ENCODE measurements around the gene TAF8.

The TAF8 gene

GRCh38 chr6:42095094-42095493, 44.8 kb downstream of the TAF8 start:
- no peak for DNase-seq (ENCODE audit: low read depth in 2 of 2, low spot score in 1 of 2)

- DNase-seq (ENCODE audit: low read depth in 2 of 2, low spot score in 1 of 2), result no peak
Observed at GRCh38 chr6:42095776-42096541, 45.6 kb downstream of the TAF8 start.

GRCh38 chr6:42099340-42100028, 49.2 kb downstream of the TAF8 start:
- DNase-seq (ENCODE audit: low read depth in 2 of 2, low spot score in 1 of 2), result no peak

- no peak for DNase-seq (ENCODE audit: low read depth in 2 of 2, low spot score in 1 of 2)
Observed at GRCh38 chr6:42100029-42100901, 49.9 kb downstream of the TAF8 start.

- no peak for DNase-seq (ENCODE audit: low read depth in 2 of 2, low spot score in 1 of 2)
Observed at GRCh38 chr6:42101186-42101657, 50.9 kb downstream of the TAF8 start.

- no peak for DNase-seq (ENCODE audit: low read depth in 2 of 2, low spot score in 1 of 2)
Observed at GRCh38 chr6:42103216-42103615, 52.9 kb downstream of the TAF8 start.

- DNase-seq (ENCODE audit: low read depth in 2 of 2, low spot score in 1 of 2), result no peak
Observed at GRCh38 chr6:42103753-42104094, 53.4 kb downstream of the TAF8 start.

- peak; percentile 36 to 40 for DNase-seq (ENCODE audit: low read depth in 2 of 2, low spot score in 1 of 2)
Observed at GRCh38 chr6:42104095-42104803, 53.9 kb downstream of the TAF8 start.

- DNase-seq (ENCODE audit: low read depth in 2 of 2, low spot score in 1 of 2), result peak in 1 of 2 donors; percentile 6
Observed at GRCh38 chr6:42104804-42105125, 54.4 kb downstream of the TAF8 start.

GRCh38 chr6:42105156-42105648, 54.9 kb downstream of the TAF8 start:
- DNase-seq (ENCODE audit: low read depth in 2 of 2, low spot score in 1 of 2), result no peak

GRCh38 chr6:42105709-42106108, 55.4 kb downstream of the TAF8 start:
- no peak for DNase-seq (ENCODE audit: low read depth in 2 of 2, low spot score in 1 of 2)

GRCh38 chr6:42106112-42107023, 56.0 kb downstream of the TAF8 start:
- no peak for DNase-seq (ENCODE audit: low read depth in 2 of 2, low spot score in 1 of 2)

GRCh38 chr6:42108071-42108470, 57.7 kb downstream of the TAF8 start:
- no peak for DNase-seq (ENCODE audit: low read depth in 2 of 2, low spot score in 1 of 2)

- no peak for DNase-seq (ENCODE audit: low read depth in 2 of 2, low spot score in 1 of 2)
Observed at GRCh38 chr6:42110683-42111082, 60.4 kb downstream of the TAF8 start.

- DNase-seq (ENCODE audit: low read depth in 2 of 2, low spot score in 1 of 2), result no peak
Observed at GRCh38 chr6:42112351-42112750, 62.0 kb downstream of the TAF8 start.

- DNase-seq (ENCODE audit: low read depth in 2 of 2, low spot score in 1 of 2), result no peak
Observed at GRCh38 chr6:42113936-42114636, 63.8 kb downstream of the TAF8 start.

GRCh38 chr6:42117843-42118161, 67.5 kb downstream of the TAF8 start:
- no peak for DNase-seq (ENCODE audit: low read depth in 2 of 2, low spot score in 1 of 2)

GRCh38 chr6:42118162-42119001, 68.1 kb downstream of the TAF8 start:
- no peak for DNase-seq (ENCODE audit: low read depth in 2 of 2, low spot score in 1 of 2)
